Activated CD8-positive, alpha-beta memory T cell treated with anti-CD3 and anti-CD28 coated beads for 4 hours (primary cell): ENCODE data around the gene ATG4D.
A peak's percentile ranks its signal among the peaks of the same experiment; 100 is the strongest.

Source experiments
- DNase-seq, 2 donors: peaks; one replicate each; pipeline ENCODE4 v3.0.0-alpha.2; 2020; ENCODE audit warnings: low read depth in 2 of 2

The ATG4D gene

DNA sequence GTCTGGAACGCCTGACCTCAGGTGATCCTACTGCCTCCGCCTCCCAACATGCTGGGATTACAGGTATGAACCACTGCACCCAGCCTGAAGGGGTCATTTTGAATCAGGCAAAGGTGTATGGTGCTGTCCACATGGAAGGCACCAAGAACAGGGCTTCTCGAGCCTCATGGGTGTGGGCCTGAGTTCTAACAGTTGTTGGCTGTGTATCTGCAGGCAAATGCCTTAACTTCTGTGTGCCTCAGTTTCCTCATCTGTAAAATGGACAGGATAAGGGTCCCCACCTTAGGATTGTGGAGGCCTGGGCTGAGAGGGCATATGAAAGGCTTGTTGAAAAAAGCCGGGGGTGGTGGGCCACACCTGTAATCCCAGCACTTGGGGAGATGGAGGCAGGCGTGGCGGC, 34.2 kb downstream of the ATG4D start:
- DNase-seq: no peak

DNA sequence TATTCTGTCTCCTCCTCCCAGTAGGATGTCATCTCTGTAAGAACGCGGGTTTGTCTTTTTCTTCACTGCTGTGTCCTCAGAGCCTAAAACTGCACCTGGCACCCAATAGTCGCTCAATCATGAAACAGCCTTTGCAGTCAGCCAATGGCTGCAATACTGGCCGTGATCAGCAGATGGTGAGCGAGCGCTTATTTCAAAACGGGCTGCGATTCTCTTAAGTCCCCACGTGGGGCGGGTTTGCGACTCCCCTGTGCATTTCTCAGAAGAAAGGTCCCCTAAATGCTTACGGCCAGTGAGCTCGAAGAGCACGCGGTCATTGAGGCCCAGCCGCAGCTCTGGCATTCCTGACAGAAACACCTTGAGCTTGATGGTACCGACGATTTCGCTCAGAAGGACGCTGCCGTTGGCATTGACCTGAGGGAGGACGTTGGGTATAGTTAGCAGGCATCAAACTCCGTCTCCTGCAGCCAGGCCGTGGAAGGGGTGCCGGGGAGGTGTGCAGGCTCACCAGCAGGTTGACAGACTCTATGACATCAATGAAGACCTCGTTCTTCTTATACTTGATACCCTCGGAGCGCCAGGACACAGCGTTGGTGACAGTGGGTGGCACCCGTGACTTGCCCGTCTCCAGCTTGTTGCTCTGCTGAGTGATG, 37.4 kb downstream of the ATG4D start:
- peak; percentile 74 to 78 for DNase-seq

DNA sequence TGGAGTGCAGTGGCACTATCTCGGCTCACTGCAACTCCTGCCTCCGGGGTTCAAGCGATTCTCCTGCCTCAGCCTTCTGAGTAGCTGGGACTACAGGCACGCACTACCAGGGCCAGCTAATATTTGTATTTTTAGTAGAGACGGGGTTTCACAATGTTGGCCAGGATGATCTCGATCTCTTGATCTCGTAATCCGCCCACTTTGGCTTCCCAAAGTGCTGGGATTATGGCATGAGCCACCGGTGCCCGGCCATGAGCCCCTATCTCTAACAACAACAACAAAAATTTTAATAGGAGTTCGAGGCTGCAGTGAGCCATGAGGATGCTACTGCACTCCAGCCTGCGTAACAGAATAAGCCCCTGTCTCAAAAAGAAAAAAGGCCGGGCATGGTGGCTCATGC, 38.4 kb downstream of the ATG4D start:
- no peak for DNase-seq

DNA sequence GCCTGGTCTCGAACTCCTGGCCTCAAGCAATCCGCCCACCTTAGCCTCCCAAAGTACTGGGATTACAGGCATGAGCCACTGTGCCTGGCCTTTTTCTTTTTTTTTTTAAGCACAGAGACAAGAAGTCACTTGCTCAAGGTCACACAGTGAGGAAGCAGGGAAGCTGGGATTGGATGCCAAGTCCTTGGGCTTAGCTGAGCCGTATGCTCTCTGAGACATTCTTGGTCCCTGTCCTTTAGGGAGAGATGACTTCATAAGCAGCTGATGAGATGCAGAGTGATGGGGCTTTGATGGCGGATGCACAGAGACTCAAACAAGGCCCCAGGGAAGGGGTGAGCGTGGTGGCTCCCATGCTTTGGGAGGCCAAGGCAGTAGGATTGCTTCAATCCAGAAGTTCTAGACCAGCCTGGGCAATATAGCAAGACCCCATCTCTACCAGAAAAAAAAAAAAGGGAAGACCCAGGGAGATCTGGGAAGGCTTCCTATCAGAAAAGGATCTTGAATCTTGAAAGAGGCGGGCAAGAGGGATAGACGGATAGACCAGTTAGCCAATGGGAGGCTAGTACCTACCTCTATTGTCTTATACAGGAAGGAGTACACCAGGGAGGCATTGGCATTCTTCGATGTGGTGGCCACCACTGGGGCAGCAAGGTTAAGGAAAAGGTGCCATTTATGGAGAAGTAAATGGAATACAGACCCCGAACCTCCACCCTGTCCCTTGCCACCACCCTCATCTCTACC, 39.5 kb downstream of the ATG4D start:
- DNase-seq: no peak

DNA sequence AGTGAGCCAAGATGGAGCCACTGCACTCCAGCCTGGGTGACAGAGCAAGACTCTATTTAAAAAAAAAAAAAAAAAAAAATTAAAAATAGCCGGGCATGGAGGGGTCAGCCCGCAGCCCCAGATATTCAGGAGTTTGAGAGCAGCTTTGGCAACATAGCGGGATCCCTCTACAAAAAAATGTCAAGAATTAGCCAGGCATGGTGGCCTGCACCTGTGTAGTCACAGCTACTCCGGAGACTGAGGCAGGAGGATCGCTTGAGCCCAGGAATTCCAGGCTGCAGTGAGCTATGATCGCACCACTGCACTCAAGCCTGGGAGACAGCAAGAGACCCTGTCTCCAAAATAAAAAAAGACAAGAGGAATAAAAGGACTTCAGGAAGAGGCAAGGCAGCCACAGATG, 42.7 kb downstream of the ATG4D start:
- DNase-seq: no peak

DNA sequence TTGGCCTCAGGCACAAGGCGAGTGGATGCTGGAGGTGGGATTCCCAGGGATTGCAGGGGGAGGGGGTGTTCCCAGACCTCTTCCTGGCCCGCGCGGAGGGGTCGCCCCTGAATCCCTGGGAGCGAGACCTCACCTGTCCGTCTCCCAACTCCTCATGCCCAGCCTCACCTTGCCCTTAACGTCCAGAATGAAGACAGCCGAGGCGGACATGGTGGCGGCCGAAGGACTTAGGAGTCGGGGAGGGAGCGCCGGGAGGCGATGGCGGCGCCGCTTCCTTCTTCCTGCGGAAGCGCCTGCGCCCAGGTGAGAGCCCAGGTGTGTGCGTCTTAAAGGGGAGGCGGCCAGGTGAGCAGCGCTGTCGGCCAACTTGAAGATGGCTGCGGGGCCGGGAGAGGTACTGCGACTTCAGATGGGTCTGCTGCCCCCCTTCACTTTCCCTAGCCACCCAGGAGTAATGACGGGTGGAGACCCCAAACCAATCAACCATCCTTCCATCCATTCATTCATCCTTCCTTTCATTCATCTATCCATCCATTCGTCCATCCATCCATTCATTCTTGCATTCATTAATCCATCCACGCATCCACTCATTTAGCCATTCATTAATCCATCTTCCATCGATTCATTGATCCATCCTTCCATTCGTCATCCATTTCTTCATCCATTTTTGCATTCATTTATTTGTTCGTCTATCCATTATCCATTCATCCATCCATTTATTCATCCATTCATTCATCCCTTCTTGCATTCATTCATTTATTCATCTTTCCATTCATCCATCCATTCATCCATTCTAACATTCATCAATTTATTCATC, 43.5 kb downstream of the ATG4D start, which contains the start of gene AP1M2:
Gene AP1M2, minus strand, starts transcription at position 291 of the 817 bp plus-strand sequence. Its CDS starts 81 bp downstream, at position 210.
- DNase-seq: no peak

DNA sequence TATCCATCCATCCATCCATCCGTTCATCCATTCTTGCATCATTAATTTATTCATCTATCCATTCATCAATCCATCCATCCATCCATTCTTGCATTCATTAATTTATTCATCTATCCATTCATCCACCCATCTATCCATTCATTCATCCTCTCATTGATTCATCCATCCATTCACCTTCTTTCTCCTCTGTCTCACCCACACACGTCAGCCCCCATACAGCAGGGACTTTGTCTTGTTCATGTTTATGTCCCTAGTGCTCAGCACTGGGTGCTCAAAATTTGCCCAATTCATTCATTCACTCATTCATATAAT, 44.1 kb downstream of the ATG4D start:
- no peak for DNase-seq

DNA sequence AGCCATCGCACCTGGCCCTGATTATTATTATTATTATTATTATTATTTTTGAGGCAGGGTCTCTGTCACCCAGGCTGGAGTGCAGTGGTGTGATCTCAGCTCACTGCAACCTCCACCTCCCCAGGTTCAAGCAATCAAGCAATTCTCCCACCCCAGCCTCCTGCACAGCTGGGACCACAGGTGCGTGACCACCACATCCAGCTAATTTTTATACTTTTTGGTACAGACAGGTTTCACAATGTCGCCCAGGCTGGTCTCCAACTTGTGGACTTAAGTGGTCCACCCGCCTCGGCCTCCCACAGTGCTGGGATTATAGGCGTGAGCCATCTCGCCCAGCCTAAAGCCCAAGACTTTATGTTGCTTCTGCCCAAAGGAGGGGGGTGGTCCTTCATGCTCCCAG, 49.4 kb downstream of the ATG4D start:
- DNase-seq: no peak

DNA sequence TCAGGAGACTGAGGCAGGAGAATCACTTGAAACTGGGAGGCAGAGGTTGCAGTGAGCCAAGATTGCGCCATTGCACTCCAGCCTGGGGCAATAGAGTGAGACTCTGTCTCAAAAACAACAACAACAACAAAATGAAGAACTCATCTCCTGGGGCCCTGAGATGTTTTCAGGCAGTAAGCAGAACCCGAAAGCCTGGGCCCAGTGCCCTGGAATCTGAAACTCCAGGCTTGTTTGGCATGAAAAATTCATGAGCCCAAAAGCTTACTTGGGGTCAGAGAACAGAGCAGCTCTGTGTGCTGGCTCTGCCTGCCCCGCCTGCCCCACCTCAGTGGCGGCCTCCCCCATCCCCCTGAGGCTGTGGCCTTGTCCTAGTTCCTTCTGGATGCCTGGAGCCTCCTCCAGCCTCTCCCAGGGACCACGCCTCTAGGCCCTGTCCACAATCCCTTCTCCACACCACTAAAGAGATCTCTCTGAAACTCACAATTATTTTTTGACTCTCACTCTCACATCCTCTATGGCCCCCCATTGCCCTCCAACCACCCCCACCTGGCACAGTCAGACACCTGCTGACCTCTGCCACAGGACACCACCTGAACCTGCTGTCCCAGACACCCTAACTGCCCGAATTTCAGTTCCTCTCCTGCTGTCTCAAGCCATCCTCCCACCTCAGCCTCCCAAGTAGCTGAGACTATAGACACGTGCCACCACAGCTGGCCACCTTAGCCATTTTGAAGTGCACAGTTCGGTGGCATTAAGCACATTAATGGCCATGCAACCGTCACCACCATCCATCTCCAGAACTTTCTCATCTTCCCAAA, 50.3 kb downstream of the ATG4D start:
- DNase-seq: no peak

DNA sequence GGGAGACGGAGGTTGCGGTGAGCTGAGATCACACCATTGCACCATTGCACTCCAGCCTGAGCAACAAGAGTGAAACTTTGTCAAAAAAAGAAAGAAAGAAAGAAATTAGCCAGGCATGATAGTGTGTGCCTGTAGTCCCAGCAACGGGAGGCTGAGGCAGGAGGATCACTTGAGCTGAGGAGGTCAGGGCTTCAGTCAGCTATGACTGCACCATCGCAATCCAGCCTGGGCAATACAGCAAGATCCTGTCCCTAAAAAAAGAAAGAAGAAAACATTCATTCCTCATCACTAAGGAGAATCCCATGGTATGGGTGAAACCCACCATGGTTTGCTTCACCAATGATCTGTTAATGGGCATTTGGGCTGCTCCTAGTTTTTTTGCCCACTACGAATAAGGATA, 56.4 kb downstream of the ATG4D start:
- DNase-seq: no peak

DNA sequence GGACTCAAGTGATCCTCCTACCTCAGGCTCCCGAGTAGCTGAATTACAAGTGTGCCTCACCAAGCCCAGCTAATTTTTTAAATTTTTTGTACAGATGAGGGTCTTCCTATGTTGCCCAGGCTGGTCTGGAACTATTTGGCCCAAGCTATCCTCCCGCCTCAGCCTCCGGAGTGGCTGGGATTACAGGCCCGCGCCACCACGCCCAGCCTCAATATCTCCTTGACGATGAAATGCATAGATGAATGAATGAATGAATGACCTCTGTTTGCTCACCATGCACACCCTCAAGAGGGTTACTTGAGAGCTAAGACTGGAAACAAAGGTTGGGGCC, 58.3 kb downstream of the ATG4D start:
- no peak for DNase-seq

DNA sequence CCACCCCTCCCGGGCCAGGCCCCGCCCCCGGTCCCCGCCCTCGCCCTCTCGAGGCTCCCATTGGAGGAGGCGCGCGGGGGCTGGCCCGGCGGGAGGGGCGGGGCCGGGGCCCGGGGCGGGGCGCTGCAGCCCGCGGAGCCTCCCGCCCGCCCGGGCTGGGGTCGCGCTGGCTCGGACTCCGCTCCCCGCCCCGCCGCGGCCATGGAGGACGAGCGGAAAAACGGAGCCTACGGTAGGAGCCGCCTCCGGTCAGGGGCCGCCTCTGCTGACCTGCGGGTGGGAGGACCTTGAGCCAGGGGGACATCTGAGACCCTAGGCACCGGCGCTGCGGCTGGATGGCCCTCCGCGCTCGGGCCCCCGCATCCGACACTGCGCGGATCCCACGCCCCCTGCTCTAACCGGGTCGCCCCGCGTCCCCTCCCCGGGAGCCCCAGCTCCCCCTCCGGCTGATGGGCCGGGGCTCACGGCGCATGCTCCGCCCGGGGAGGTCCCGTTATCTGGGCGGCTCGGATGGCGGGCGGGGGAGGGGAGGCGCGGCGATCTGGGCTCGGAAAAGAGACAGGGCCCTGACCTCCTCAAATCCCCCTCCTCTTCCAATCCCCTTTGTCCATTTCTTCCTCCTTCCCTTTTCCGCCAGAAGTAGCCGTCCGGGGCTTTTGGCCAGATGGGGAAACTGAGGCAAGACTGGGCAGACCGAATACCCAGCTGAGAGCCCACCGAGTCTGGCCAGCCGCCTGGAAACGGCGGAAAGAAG, 58.8 kb downstream of the ATG4D start:
- peak; percentile 74 to 79 for DNase-seq
